HG02884 (cell line): Measurements from ENCODE around the gene SNCA.

ENCODE experiments used
- ATAC-seq: cut with Tn5 transposase; IDR thresholded peaks from one replicate; pipeline ENCODE4 v1.9.1; 2021; ENCODE audit warnings: mild to moderate bottlenecking, moderate library complexity; ENCODE audit not compliant: unreplicated experiment

SNCA gene

DNA sequence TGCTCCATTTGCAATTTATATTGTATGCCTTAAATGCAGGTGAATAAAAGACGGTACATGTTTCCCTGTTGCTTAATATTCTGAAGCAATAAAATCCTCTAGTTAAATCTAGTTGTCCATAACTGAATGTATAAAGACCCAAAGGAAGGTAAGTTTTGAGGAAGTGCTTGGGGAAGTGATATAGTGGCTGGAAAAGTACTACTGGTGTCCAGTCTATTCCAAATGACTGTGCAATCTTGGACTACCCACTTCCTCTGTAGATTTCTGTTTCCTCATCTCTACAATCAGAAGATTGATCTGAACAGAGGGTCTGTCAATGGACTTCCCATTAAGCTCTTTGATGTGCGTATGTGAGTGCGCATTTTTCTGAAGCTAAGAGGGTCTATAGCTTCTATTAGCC, 17.0 kb downstream of the SNCA start:
- ATAC-seq = no peak

DNA sequence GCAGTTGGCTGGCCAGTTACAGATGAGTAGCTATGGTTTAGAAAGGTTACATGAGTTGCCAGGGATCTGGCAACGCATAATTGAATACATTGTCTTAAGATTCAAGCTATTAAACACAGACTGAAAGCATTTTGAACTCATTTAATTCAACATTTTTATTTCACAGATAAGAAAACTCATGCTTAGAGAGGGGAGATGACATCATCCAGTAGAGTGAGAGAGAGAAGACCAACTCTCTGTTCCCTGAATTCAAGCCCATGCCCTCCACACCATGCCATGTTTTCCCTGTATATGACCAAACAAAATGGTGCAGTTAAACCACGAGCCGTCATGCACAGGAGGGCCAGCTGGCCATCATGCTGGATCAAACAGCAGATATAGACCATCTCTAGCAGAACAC, 22.6 kb downstream of the SNCA start:
- ATAC-seq = no peak

DNA sequence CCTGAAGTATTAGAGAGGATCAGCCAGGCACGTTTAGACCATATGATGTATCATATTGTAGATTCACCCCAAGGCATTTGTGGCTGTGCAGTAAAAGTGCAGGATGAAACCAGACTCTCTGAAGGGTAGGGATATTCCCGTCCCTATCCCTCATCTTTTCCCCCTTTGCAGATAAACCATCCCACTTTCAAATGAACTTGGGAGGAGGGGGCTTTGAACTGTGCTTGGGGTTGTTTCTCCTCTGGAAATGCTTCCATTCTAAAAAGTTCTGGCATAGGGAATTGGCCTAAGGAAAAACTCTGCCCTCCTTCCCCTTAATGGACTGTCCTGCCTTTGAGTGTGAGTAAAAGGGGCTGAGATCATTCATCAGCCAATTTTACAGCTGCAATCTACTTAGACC, 23.8 kb downstream of the SNCA start:
- no peak for ATAC-seq

DNA sequence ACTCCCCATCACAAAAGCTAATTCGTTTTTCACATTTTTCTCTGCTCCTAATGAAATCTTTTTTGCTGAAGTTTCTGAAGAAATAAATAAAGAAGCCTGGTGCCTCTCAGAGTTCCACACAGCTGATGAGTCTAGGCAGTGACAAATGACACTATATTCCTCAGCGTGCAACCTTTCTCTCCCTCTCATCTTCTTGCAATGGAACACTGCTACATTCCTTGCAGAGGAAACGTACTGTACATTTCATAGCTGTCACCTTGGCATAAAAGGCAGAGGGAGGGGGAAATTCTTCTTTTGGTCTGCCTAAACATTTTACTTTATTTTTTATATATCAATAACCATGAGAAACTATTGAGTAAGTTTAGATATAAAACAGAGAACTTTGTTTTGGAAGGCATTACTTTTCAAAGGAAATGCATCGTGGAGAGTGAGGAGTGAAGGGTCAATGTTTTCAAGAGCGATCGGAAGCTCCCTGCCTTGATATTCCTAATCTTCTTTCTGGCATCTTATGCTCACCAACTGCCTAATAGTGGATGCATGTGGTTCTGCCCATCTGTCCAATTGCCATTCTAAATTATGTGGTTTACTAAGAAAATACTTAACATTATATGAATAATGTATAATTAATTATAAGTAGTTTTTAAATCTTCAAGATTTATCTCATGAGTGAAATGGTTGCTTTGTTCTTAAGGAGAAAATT, 29.4 kb downstream of the SNCA start:
- no peak for ATAC-seq

DNA sequence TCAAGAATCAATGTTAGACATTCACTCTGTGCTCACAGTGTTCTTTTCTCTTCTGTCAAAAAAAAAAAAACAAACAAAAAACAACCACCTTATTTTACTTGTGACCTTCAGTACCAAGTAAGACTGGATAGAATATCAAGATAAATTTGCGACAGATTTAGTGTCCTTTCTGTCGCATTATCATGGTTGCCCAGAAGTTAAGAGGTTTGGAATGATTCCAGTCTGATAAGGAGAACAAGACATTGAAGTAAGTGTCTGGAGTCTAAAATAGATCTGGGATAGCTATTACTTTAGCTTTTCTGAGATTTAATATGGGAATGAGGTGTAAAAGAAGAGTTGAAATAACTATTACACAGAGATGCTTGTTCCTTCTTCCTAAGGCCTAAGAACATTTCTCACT, 31.7 kb downstream of the SNCA start:
- ATAC-seq = no peak

DNA sequence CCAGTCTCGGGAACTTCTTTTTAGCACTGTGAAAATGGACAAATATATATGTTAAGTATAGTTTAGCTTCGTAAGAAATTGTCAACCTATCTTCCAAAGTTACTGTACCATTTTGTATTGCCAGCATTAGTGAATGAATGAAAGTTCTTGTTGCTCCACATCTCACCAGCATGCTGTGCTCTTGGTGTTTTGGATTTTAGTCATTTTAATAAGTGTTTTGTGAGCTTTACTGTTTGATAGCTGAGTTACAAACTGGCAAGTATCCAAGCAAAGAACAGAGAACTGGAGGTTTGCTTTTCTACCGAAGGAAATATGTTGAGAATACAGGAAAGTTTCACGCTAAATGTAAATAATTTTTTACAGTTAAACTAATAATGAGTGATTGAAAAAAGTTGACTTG, 33.0 kb downstream of the SNCA start:
- ATAC-seq = no peak

DNA sequence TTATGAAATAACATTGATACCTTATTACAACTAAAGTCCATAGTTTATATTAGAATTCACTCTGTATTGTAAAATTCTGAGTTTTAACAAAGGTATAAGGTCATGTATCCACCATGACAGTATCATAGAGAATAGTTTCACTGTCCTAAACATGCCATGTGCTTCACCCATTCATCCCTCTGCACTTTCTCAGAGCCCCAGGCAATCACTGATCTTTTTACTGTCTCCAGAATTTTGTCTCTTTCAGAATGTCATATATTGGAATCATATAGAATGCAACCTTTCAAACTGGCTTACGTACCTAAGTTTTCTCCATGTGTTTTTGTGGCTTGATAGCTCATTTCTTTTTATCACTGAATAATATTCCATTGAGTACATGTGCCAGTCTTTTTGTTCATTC, 33.9 kb downstream of the SNCA start:
- no peak for ATAC-seq

DNA sequence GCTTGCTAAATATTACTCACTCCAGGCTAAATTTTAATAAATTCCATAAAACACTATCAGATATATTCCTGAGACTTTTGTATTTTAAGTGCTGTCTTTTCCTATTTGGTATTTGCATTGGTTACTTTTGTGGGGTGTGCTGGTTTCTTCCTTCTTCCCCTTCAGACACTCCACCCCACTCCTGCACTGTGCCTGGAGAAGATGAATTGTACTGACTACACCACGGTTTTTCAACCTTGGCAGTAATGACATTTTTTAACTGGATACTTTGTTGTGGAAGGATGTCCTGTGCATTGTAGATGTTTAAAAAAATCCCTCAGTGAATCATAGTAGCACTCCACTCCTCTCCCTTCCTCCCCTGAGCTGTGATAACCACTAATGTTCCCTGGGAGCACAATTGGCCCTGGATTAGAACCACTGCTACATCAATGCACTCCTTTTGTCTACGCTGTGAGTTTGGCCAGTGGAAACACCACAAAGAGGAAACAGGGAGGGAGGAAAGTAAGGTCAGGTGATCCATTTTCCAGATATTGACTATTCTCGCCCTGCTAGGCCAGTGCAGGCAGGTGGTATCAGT, 36.3 kb downstream of the SNCA start:
- no peak for ATAC-seq

DNA sequence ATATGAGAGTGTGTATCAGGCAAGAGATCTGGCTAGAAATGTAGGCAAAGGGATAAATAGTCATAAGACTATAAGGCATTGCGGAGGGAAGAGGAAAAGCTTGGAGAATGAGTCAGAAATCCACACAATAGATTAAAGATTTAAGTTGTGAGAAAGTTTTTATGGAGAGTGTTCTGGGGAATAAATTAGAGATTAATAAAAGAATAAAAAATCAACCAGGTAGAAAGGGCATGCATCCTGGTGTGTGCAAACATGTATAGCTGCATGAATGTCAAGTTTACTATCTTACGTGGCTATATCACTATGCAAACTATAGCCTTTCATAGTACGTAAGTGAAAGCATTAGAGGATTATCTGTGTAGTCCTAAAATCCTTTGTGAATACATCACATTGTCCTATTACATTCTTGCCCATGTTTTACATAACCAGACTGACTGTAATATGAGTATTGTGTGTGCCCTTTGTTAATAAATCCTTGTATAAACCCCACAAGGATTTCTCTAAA, 36.9 kb downstream of the SNCA start:
- no peak for ATAC-seq

DNA sequence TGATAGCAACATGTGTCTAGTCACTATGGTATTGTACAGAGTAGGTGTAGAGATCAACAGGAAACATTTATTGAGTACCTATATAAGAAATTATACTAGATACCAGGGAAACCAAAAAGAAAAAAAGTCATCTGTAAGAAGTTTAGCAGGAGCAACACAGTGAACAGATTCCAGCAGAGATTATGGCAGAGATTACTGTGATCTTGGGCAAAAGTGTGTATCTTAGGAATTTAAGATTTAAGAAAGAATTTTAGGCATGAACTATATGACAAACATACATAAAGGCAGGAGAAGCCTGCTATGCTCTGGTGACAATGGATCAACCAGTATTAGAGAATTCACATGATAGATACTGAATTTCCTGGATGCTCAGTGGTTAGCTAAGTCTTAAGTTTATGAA, 37.9 kb downstream of the SNCA start:
- ATAC-seq = no peak

DNA sequence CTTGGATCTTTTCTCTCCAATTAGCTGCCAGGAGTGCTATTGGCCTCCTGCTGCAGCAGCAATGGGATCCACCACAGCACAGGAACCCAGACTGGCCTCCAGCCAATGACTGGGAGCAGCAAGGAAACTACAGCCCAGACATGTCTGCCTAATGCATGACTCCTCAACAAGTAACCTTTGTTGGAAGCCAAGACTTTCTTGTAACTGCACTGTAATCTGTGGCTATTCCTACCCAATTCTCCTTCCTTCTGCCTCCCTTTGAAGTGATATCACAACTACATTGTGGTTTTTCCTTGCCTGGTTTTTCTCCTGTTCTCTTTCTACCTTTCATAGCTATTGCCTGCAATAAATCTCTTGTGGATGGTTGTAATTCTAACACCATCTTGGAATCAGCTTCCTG, 39.8 kb downstream of the SNCA start:
- ATAC-seq = no peak

DNA sequence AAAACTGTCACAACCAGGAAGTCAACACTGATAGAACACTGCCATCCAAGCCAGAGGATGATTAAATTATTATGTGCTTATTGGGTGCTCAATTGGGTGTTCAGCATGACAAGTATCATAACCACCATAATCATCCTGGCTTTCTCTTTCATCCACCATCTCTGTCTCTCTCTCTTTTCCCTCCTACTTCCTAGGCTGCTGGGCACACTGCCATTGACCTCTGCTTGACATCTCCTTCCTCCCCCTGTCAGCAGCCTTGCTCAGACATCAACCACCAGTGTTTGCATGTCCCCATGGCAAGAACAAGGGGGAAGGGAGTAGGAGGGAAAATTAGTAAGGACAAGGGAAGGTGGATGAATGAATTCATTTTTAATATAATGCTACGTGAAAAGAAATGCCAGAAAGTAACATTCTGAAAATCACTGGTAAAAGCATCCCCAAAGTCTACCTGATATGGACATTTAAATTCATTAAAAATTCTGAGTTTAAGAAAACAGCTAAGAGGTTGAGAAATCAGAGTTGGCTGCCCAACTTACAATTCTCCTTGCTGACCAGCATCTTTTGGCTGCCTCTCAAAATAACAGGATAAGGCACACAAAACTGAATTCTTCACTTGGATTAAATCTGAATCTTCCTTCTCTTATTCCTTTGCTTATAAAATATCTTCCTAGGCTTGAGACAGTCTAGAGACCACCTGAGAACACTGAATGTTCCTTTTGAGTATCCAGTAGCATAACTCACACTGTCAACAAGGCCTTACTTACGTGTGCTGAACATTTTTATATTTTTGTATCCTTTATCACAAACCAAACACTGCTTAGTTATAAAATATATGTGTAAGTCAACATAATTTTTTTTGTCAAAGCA, 48.5 kb downstream of the SNCA start:
- ATAC-seq = no peak

DNA sequence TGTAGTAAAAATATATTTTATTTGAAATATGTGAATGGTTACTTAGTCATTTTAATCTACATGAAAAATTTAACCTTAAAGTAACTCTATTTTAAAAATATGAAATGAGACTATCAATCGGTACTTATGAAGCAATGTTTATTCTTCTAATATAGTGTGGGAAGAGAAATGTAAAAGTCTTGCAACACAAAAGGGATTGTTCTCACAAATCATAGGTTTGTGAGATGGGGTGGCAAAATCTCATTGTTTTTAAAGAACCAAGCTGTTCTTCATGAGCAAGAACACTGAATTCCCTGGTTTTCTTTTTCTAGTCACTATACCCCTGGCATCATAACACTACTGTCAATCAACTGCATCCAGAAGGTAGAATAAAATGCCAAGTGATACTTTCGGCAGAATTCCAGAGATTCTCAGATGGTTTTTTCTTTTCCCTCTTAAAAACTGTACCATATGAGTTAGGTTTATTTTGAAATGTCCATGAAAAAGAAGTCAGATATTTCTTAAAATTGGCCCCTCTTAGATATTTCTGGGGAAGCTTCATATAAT, 52.2 kb downstream of the SNCA start:
- no peak for ATAC-seq

DNA sequence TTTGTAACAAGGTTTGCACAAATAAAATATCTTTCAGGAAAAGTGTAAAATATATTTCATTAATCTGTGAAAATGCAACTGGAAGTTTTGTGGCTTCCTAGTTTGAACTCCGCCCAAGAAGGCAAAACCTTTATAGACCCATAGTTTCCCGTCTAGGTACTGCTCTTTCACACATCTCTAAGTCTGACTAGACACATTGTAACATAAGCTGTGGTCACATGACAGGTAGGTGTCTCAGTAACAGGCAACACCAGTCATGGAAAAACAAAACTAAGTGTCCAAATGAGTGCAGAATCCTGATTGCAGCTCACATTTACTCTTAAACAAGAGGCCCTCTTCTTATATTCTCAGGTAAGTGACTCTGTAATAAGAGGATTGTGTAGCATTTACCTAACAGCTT, 55.6 kb downstream of the SNCA start:
- no peak for ATAC-seq

DNA sequence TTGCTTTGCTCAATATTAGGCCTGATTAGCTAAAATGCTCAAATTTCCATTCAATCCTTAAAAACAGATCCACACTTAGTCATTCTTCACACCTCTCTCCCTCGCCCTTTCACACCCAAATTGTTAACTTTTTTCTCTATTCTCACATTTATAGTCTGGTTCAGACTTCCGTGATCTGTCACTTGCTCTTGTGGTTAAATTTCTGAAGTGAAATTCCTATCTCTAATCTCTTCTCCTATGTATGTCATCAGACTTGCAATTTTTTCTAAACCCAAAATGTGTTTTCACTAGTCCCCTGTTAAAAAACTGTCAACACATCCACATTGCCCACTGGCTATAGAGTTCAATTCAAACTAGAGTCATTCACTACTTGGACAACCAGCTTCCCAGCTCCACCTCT, 63.2 kb downstream of the SNCA start:
- ATAC-seq = no peak

DNA sequence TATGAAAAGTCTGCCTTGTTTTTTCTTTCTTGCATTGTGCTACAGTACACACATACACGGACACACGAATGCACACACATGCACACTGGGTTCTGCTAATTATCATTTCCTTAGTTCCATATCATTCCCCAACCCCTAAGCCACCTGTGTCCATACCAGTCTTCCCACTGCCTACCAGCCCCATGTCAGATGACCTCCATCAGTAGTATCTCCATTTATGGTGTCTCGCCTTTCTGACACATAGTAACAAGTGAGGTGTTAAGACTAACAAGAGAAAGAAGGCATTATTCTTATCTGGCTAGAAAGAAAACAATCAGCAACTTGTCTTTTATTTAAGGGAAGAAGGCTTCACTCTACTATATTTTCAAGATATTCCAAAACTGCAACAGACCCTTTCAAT, 67.1 kb downstream of the SNCA start:
- ATAC-seq = no peak

DNA sequence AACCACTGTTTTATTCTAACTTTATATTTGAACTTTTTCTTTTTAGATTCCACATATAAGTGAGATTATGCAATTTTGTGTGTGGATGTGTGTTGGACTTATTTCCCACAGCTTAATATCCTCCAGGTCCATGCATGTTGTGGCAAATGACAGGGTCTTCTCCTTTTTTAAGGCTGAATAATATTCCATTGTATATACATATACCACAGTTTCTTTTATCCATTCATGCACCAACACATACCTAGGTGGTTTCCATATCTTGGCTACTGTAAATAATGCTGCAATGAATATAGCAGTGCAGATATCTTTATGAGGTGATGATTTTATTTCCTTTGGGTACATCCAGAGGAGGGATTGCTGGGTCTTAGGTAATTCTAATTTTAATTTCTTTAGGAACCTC, 69.0 kb downstream of the SNCA start:
- no peak for ATAC-seq

DNA sequence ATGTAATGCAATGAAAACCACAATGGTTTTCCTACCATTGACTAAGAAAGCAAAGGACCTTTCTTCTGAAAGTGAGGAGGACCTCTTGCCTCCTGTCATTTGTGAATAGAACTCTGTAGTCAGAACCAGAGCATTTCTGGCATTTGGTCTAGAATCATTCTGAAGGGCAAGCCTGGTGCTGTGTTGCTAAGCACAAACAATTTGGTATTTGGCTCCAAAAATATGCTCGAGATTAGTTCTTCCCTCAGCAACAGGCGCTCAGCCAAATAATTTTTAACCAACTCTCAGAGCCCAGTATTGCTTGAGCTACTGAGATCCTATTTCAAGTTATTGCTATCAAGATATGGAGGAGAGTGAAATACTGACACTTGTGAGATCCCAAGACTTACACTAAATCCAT, 71.0 kb downstream of the SNCA start:
- no peak for ATAC-seq

DNA sequence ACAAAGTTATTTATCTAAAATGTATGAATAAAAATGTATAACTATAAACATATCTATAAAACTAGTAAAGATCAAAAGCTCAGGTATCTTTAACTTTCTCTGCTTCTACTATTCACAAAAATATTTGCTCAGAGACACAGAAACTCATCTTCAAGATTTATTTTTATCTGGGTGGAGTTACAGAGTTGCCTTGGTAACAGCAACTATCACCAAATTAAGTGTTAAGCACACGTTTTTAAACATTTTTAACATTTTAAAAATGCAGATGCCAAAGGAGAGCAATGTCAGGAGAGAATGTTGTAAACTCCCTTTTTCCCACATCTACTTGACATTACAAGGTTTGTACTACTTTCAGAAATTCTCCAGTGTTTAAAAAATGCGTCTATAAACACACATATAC, 71.4 kb downstream of the SNCA start:
- ATAC-seq = no peak

DNA sequence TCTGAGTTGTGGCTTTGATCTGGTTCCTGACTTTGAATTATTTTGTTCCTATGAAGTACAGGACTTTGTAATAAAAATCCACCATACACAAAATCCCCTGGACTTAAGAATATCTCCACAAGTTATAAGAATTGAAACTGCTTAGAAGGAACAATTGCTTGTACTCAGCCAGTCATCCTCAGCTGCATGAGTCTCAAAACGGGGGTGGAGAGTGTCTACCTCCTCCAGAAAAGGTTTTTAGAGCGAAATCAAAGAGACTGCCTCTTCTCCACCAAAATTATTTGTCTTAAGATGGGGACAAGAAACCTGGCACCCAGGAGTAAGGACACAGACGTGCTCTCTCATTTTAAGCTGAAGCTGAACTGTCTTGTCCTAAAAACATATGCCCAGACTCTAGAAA, 74.7 kb downstream of the SNCA start:
- ATAC-seq = no peak

DNA sequence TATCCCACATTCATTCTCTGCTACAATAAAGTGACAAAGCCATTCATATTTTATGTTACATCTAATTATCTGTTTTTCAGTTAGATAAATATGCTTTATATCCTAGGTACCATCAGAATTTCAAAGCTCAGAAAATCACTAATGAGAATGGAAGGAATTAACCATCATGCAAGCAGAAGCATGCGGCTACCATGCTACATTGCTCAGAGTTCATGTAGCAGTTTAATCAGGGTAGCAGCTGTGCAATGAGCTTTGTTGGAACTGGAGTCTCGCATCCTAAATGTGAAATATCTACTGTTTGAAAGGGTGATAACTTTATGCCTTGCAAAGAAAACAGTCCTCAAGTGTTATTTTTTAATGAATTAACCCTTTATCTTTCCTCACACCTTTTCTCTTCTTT, 77.5 kb downstream of the SNCA start:
- ATAC-seq = no peak
